ENCODE measurements around the gene PDZD2.

DNA sequence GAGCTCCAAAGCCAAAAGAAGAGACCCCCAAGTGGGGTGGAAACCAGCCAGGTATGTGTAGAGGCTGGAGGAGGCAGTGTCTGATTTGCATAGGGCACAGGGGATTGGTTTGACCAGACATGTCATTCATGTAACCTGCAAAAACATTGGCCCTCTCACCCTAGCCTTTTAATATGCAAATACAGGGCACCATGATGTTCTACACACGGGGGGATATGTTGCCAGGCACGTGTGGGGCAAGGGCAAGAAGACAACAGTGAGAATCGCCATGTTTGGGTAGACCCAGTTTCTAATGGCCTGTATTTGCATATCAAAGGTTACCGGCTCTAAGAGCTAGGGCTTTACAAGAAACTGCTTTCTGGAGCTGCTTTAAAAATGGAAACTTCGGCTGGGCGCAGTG lies 326.3 kb downstream of the PDZD2 start:
- TF ChIP-seq, protein P1, sequence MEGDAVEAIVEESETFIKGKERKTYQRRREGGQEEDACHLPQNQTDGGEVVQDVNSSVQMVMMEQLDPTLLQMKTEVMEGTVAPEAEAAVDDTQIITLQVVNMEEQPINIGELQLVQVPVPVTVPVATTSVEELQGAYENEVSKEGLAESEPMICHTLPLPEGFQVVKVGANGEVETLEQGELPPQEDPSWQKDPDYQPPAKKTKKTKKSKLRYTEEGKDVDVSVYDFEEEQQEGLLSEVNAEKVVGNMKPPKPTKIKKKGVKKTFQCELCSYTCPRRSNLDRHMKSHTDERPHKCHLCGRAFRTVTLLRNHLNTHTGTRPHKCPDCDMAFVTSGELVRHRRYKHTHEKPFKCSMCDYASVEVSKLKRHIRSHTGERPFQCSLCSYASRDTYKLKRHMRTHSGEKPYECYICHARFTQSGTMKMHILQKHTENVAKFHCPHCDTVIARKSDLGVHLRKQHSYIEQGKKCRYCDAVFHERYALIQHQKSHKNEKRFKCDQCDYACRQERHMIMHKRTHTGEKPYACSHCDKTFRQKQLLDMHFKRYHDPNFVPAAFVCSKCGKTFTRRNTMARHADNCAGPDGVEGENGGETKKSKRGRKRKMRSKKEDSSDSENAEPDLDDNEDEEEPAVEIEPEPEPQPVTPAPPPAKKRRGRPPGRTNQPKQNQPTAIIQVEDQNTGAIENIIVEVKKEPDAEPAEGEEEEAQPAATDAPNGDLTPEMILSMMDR (IDR thresholded peaks at IDR 0.05; ENCODE audit: low read depth, low read length, poor library complexity, severe bottlenecking) = no peak
- TF ChIP-seq EZH2phosphoT487 (IDR thresholded peaks at IDR 0.05; ENCODE audit: borderline replicate concordance, low read length) = no peak

All from DOHH2 (cell line).